Activated naive CD8-positive, alpha-beta T cell (primary cell): ENCODE measurements around the gene FNIP1.
A peak's percentile ranks its signal among the peaks of the same experiment; 100 is the strongest.
"Not testable (repeated sequence)": the region's sequence is repeated elsewhere in the genome, so short reads cannot be mapped to it uniquely, and the experiment has no call there.

ENCODE experiments used
- H3K27ac Mint-ChIP-seq: one replicate; pipeline ENCODE4 v1.8.0; 2021; ENCODE audit warnings: mixed read lengths
- H3K27me3 Mint-ChIP-seq: one replicate; pipeline ENCODE4 v1.8.0; 2021; ENCODE audit warnings: mixed read lengths
- H3K36me3 Mint-ChIP-seq: one replicate; pipeline ENCODE4 v1.8.0; 2021; ENCODE audit warnings: mixed read lengths
- H3K4me1 Mint-ChIP-seq: one replicate; pipeline ENCODE4 v1.8.0; 2021; ENCODE audit warnings: low read depth, mixed read lengths
- H3K4me3 Mint-ChIP-seq: one replicate; pipeline ENCODE4 v1.8.0; 2021; ENCODE audit warnings: mild to moderate bottlenecking, mixed read lengths
- H3K9me3 Mint-ChIP-seq: one replicate; pipeline ENCODE4 v1.8.0; 2021; ENCODE audit warnings: low read depth, mixed read lengths

FNIP1 gene

GRCh38 chr5:131796793-131797693 lies at the start of gene FNIP1:
TSS of gene FNIP1 (minus strand) at chr5:131797017. CDS start at chr5:131796921, 96 bp downstream.
- peak within 1 kb of the TSS; percentile 93 for H3K4me3 Mint-ChIP-seq
- H3K9me3 Mint-ChIP-seq: no peaks in the 10 kb centered on the region
- peaks cover 36% of the 10 kb centered on the region for H3K4me1 Mint-ChIP-seq
- no peaks in the 10 kb centered on the region for H3K27me3 Mint-ChIP-seq
- peak within 1 kb of the TSS; percentile 88 for H3K27ac Mint-ChIP-seq
- H3K36me3 Mint-ChIP-seq: peaks cover 6% of the 10 kb centered on the region

- peaks cover 24% of the 10 kb centered on the region for H3K9me3 Mint-ChIP-seq
Measured at GRCh38 chr5:131846536-131846935, 49.7 kb upstream of the FNIP1 start.

GRCh38 chr5:131845828-131846227 lies 49.0 kb upstream of the FNIP1 start:
- H3K36me3 Mint-ChIP-seq: peaks cover 32% of the 10 kb centered on the region
- H3K27ac Mint-ChIP-seq: no peak overlapping the region
- no peaks in the 10 kb centered on the region for H3K4me1 Mint-ChIP-seq
- H3K9me3 Mint-ChIP-seq: peaks cover 24% of the 10 kb centered on the region
- no peaks in the 10 kb centered on the region for H3K27me3 Mint-ChIP-seq
- no peak overlapping the region for H3K4me3 Mint-ChIP-seq

More at GRCh38 chr5:131846536-131846935, 49.7 kb upstream of the FNIP1 start:
- Mint-ChIP-seq H3K4me1 (no peaks in the 10 kb centered on the region), H3K27me3 (no peaks in the 10 kb centered on the region), H3K27ac (no peak overlapping the region), H3K4me3 (no peak overlapping the region), H3K36me3 (peaks cover 32% of the 10 kb centered on the region)

- Mint-ChIP-seq H3K36me3 (peaks cover 40% of the 10 kb centered on the region), H3K9me3 (peaks cover 26% of the 10 kb centered on the region)
- not testable (repeated sequence) for H3K27ac Mint-ChIP-seq, H3K27me3 Mint-ChIP-seq, H3K4me3 Mint-ChIP-seq, H3K4me1 Mint-ChIP-seq
Measured at GRCh38 chr5:131842971-131843370, 46.2 kb upstream of the FNIP1 start.

GRCh38 chr5:131832702-131833101 lies 35.9 kb upstream of the FNIP1 start:
- not testable (repeated sequence) for H3K4me3 Mint-ChIP-seq, H3K4me1 Mint-ChIP-seq, H3K27me3 Mint-ChIP-seq, H3K36me3 Mint-ChIP-seq, H3K27ac Mint-ChIP-seq, H3K9me3 Mint-ChIP-seq

- peaks cover 4% of the 10 kb centered on the region for H3K9me3 Mint-ChIP-seq
- peaks cover 9% of the 10 kb centered on the region for H3K36me3 Mint-ChIP-seq
- H3K4me3 Mint-ChIP-seq: no peak overlapping the region
- no peaks in the 10 kb centered on the region for H3K27me3 Mint-ChIP-seq
- peaks cover 4% of the 10 kb centered on the region for H3K4me1 Mint-ChIP-seq
- H3K27ac Mint-ChIP-seq: no peak overlapping the region
Measured at GRCh38 chr5:131825404-131826013, 28.7 kb upstream of the FNIP1 start.

GRCh38 chr5:131824631-131825030 lies 27.8 kb upstream of the FNIP1 start:
- Mint-ChIP-seq H3K4me3 (no peak overlapping the region), H3K4me1 (peaks cover 4% of the 10 kb centered on the region), H3K36me3 (peaks cover 9% of the 10 kb centered on the region), H3K9me3 (peaks cover 4% of the 10 kb centered on the region), H3K27ac (no peak overlapping the region), H3K27me3 (no peaks in the 10 kb centered on the region)

GRCh38 chr5:131821221-131821620 lies 24.4 kb upstream of the FNIP1 start:
- peaks cover 5% of the 10 kb centered on the region for H3K4me1 Mint-ChIP-seq
- H3K4me3 Mint-ChIP-seq: no peak overlapping the region
- H3K36me3 Mint-ChIP-seq: peaks cover 9% of the 10 kb centered on the region
- no peak overlapping the region for H3K27ac Mint-ChIP-seq
- H3K9me3 Mint-ChIP-seq: no peaks in the 10 kb centered on the region
- H3K27me3 Mint-ChIP-seq: no peaks in the 10 kb centered on the region

- H3K27me3 Mint-ChIP-seq: no peaks in the 10 kb centered on the region
- H3K36me3 Mint-ChIP-seq: no peaks in the 10 kb centered on the region
- H3K4me1 Mint-ChIP-seq: peaks cover 5% of the 10 kb centered on the region
- H3K27ac Mint-ChIP-seq: no peak overlapping the region
- no peaks in the 10 kb centered on the region for H3K9me3 Mint-ChIP-seq
- no peak overlapping the region for H3K4me3 Mint-ChIP-seq
Measured at GRCh38 chr5:131818001-131818724, 21.3 kb upstream of the FNIP1 start.

GRCh38 chr5:131814990-131815389 lies 18.2 kb upstream of the FNIP1 start:
- Mint-ChIP-seq H3K27ac (no peak overlapping the region), H3K9me3 (no peaks in the 10 kb centered on the region), H3K4me1 (peaks cover 5% of the 10 kb centered on the region), H3K36me3 (no peaks in the 10 kb centered on the region), H3K27me3 (no peaks in the 10 kb centered on the region), H3K4me3 (no peak overlapping the region)

GRCh38 chr5:131812371-131813160 lies 15.7 kb upstream of the FNIP1 start:
- H3K4me3 Mint-ChIP-seq: no peak overlapping the region
- no peak overlapping the region for H3K27ac Mint-ChIP-seq

GRCh38 chr5:131810510-131811249 lies 13.9 kb upstream of the FNIP1 start:
- H3K4me3 Mint-ChIP-seq: no peak overlapping the region
- H3K9me3 Mint-ChIP-seq: no peaks in the 10 kb centered on the region
- no peaks in the 10 kb centered on the region for H3K4me1 Mint-ChIP-seq
- no peak overlapping the region for H3K27ac Mint-ChIP-seq
- H3K27me3 Mint-ChIP-seq: no peaks in the 10 kb centered on the region
- H3K36me3 Mint-ChIP-seq: no peaks in the 10 kb centered on the region

More at GRCh38 chr5:131812371-131813160, 15.7 kb upstream of the FNIP1 start:
- Mint-ChIP-seq H3K36me3 (no peaks in the 10 kb centered on the region), H3K27me3 (no peaks in the 10 kb centered on the region), H3K9me3 (no peaks in the 10 kb centered on the region), H3K4me1 (no peaks in the 10 kb centered on the region)

- no peaks in the 10 kb centered on the region for H3K9me3 Mint-ChIP-seq
Measured at GRCh38 chr5:131795879-131796792, 681 bp downstream of the FNIP1 start.

More at GRCh38 chr5:131795879-131796792, 681 bp downstream of the FNIP1 start:
- Mint-ChIP-seq H3K36me3 (peaks cover 6% of the 10 kb centered on the region), H3K4me1 (peaks cover 41% of the 10 kb centered on the region), H3K4me3 (peak overlapping the region; percentile 93), H3K27ac (peak overlapping the region; percentile 88), H3K27me3 (no peaks in the 10 kb centered on the region)
